Measurements from ENCODE around the gene CTSG. TPM values are rescaled to one million over a fixed set of nuclear protein-coding genes. Genes with fewer than 3 reads are reported as not detected.

The CTSG gene
- total RNA-seq, result not detected in 2 replicates

DNA sequence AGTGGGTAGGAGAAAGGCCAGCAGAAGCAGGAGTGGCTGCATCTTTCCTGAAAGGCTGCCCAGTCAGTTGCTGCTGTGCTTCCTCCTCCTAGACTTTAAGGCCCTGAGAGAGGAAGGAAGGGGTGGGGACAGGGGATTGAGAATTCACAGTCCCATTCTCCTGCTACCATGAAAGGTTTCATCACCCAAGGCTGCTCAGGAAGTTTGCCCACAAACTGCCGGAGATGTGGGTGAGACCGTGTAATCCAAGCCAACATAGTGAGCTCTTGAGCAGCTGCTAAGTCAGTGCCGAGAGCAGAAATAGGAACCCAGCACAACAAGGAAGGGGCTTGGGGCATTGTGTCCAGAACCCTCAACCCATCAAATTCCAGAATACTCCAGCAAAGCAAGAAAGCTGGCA lies at the start of gene CTSG:
Gene CTSG (minus strand): TSS at position 69 of the 400 bp plus-strand sequence. CDS start 27 bp downstream, at position 42.

DNA sequence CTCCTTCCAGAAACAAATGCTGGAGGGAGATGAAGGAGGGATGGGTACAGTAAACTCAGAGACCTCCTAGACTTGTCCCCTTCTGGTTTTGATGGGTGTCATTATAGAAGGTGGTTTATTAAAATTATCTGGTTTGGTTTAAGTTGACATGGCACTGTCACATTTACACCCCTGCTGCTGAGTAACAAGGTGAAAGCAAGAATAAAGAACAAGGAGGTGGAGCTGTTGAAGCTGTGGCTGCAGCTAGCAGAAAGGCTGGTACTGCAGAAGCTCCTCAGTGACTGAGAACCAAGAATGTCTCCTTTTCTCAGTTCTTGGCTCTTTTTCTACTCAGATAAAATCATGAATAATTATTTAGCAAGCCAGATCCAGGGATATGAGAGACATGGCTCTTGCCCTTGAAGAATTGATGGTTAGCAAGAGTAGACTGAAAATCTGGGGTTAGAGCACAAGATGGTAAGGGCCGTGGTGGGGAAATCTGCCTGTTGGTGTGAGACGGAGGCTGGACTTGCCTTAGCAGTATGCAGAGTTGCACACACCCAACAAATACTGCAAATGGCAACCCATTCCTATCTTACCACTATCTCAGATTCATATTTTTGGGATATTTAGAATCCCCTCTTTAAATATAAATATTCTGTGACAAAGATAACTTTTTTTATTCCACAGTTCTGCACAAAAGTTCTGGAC lies 33.8 kb upstream of the CTSG start, which contains the start of gene GZMH:
Gene GZMH (minus strand): TSS at position 31 of the 690 bp plus-strand sequence. CDS start 72 bp downstream, outside the sequence.

Other genes with a start within 250 kb of the CTSG start
- 1.7 TPM in 1 of 2 replicates, not detected in the other for gene ADCY4, start 241.2 kb downstream of the CTSG start, total RNA-seq
- 2.1 and 5.1 TPM in 2 replicates for gene RIPK3, start 236.3 kb downstream of the CTSG start, total RNA-seq
- gene NFATC4, start 208.1 kb downstream of the CTSG start, total RNA-seq, result 10.6 and 17.3 TPM in 2 replicates
- 7.0 and 8.4 TPM in 2 replicates for gene NYNRIN, start 177.2 kb downstream of the CTSG start, total RNA-seq
- gene CBLN3, start 146.6 kb downstream of the CTSG start, total RNA-seq, result 0.64 and 0.96 TPM in 2 replicates
- 95.7 and 155 TPM in 2 replicates for gene KHNYN, start 146.3 kb downstream of the CTSG start, total RNA-seq
- 4.5 and 5.1 TPM in 2 replicates for gene SDR39U1, start 133.5 kb downstream of the CTSG start, total RNA-seq
- not detected in 2 replicates for gene CMA1, start 68.0 kb downstream of the CTSG start, total RNA-seq
- not detected in 2 replicates for gene GZMH, start 33.4 kb upstream of the CTSG start, total RNA-seq
- 0.21 TPM in 1 of 2 replicates, not detected in the other for gene GZMB, start 57.9 kb upstream of the CTSG start, total RNA-seq

All from tracheal epithelial cell (primary cell).